HEK293 (cell line): ENCODE data around the gene KLHL5.

Source experiments
- CTCF ChIA-PET: fragments of 350-600 bp; formaldehyde crosslinking; extraction: SDS; loops from one replicate; lab custom pipeline; 2021; ENCODE audit warnings: antibody characterized with exemption; lab: Yijun Ruan, JAX
- POLR2A ChIA-PET: fragments of 300-600 bp; formaldehyde crosslinking; extraction: SDS; loops from one replicate; lab custom pipeline; 2020; ENCODE audit warnings: antibody characterized with exemption, inconsistent platforms; lab: Yijun Ruan, JAX
- H3K27ac ChIP-seq: fragments of 200-500 bp; sonication (Bioruptor generic); 2 replicates; pipeline ENCODE4 v1.5.1; 2014; ENCODE audit warnings: low read depth, low read length, control low read depth, inconsistent platforms; ENCODE audit errors: extremely low read depth
- H3K36me3 ChIP-seq, 2 experiments: fragments of 200-500 bp in 1 of 2; sonication (Bioruptor generic) in 1 of 2; 1 replicate in 1 of 2; 2 replicates in 1 of 2; pipeline ENCODE4 v1.5.1; 2014 to 2017; ENCODE audit warnings: inconsistent platforms in 2 of 2, low read length in 2 of 2; ENCODE audit not compliant: control insufficient read depth in 2 of 2, insufficient read depth in 1 of 2
- H3K4me1 ChIP-seq: fragments of 200-500 bp; sonication (Bioruptor generic); 2 replicates; pipeline ENCODE4 v1.5.1; 2014; ENCODE audit warnings: mild to moderate bottlenecking, low read length, inconsistent platforms; ENCODE audit not compliant: control insufficient read depth, insufficient read depth
- H3K4me3 ChIP-seq: 2 replicates; pipeline ENCODE4 v1.5.1; 2011; ENCODE audit warnings: low read depth, mild to moderate bottlenecking, control low read depth, low read length, moderate library complexity
- H3K9me3 ChIP-seq: fragments of 200-500 bp; sonication (Bioruptor generic); 2 replicates; pipeline ENCODE4 v1.5.1; 2014; ENCODE audit warnings: low read depth, low read length, inconsistent platforms; ENCODE audit not compliant: control insufficient read depth, insufficient read depth
- BCL11A ChIP-seq: fragments of 450-650 bp; formaldehyde crosslinking; IDR thresholded peaks from 2 replicates; pipeline ENCODE4 v1.5.1; 2016; ENCODE audit warnings: low read depth, missing biosample characterization, missing genetic modification characterization
- GLIS2 ChIP-seq: fragments of 450-650 bp; formaldehyde crosslinking; IDR thresholded peaks from 2 replicates; pipeline ENCODE4 v1.5.1; 2016; ENCODE audit warnings: missing biosample characterization, missing genetic modification characterization
- KLF17 ChIP-seq: fragments of 450-650 bp; formaldehyde crosslinking; IDR thresholded peaks from 2 replicates; pipeline ENCODE4 v1.5.1; 2016; ENCODE audit warnings: missing biosample characterization, missing genetic modification characterization
- REST ChIP-seq: fragments of 450-650 bp; formaldehyde crosslinking; IDR thresholded peaks from 2 replicates; pipeline ENCODE4 v1.5.1; 2016; ENCODE audit warnings: missing biosample characterization, missing genetic modification characterization
- SCRT2 ChIP-seq: fragments of 450-650 bp; formaldehyde crosslinking; IDR thresholded peaks from 2 replicates; pipeline ENCODE4 v1.5.1; 2016; ENCODE audit warnings: missing biosample characterization, missing genetic modification characterization
- TCF7L2 ChIP-seq: IDR thresholded peaks from 2 replicates; pipeline ENCODE4 v1.6.1; 2011; ENCODE audit warnings: low read depth, mild to moderate bottlenecking, inconsistent platforms, low read length, moderate library complexity, borderline replicate concordance
- TRIM28 ChIP-seq: IDR thresholded peaks from 2 replicates; pipeline ENCODE4 v1.6.1; 2011; ENCODE audit warnings: low read length, control low read depth, borderline replicate concordance
- ZBTB6 ChIP-seq: fragments of 450-650 bp; formaldehyde crosslinking; IDR thresholded peaks from 2 replicates; pipeline ENCODE4 v1.5.1; 2017; ENCODE audit warnings: missing biosample characterization, missing genetic modification characterization
- ZEB2 ChIP-seq: fragments of 450-650 bp; formaldehyde crosslinking; IDR thresholded peaks from 2 replicates; pipeline ENCODE4 v1.5.1; 2016; ENCODE audit warnings: missing biosample characterization, missing genetic modification characterization
- ZFP3 ChIP-seq: fragments of 450-650 bp; formaldehyde crosslinking; IDR thresholded peaks from 2 replicates; pipeline ENCODE4 v1.5.1; 2016; ENCODE audit warnings: low read depth, missing biosample characterization, missing genetic modification characterization
- ZNF112 ChIP-seq: fragments of 450-650 bp; formaldehyde crosslinking; IDR thresholded peaks from 2 replicates; pipeline ENCODE4 v1.5.0; 2017; ENCODE audit warnings: missing biosample characterization, missing genetic modification characterization
- ZNF132 ChIP-seq: fragments of 450-650 bp; formaldehyde crosslinking; IDR thresholded peaks from 2 replicates; pipeline ENCODE4 v1.5.1; 2017; ENCODE audit warnings: missing biosample characterization, missing genetic modification characterization, borderline replicate concordance
- ZNF138 ChIP-seq: fragments of 450-650 bp; formaldehyde crosslinking; IDR thresholded peaks from 2 replicates; pipeline ENCODE4 v1.5.1; 2016; ENCODE audit warnings: missing biosample characterization, missing genetic modification characterization, borderline replicate concordance
- ZNF157 ChIP-seq: fragments of 450-650 bp; formaldehyde crosslinking; IDR thresholded peaks from 2 replicates; pipeline ENCODE4 v1.5.1; 2016; ENCODE audit warnings: missing biosample characterization, missing genetic modification characterization
- ZNF16 ChIP-seq: fragments of 450-650 bp; formaldehyde crosslinking; IDR thresholded peaks from 2 replicates; pipeline ENCODE4 v1.5.1; 2016; ENCODE audit warnings: low read depth, missing biosample characterization, missing genetic modification characterization
- ZNF211 ChIP-seq: fragments of 450-650 bp; formaldehyde crosslinking; IDR thresholded peaks from 2 replicates; pipeline ENCODE4 v1.5.1; 2016; ENCODE audit warnings: low read depth, missing biosample characterization, missing genetic modification characterization
- ZNF24 ChIP-seq: fragments of 450-650 bp; formaldehyde crosslinking; IDR thresholded peaks from 2 replicates; pipeline ENCODE4 v1.5.1; 2016; ENCODE audit warnings: missing biosample characterization, missing genetic modification characterization
- ZNF266 ChIP-seq: fragments of 450-650 bp; formaldehyde crosslinking; IDR thresholded peaks from 2 replicates; pipeline ENCODE4 v1.5.1; 2016; ENCODE audit warnings: missing biosample characterization, missing genetic modification characterization, low read depth
- ZNF335 ChIP-seq: fragments of 450-650 bp; formaldehyde crosslinking; conservative IDR thresholded peaks from 2 replicates; pipeline ENCODE4 v1.5.1; 2016; ENCODE audit warnings: missing biosample characterization, missing genetic modification characterization
- ZNF423 ChIP-seq: fragments of 450-650 bp; formaldehyde crosslinking; IDR thresholded peaks from 2 replicates; pipeline ENCODE4 v1.5.1; 2016; ENCODE audit warnings: missing biosample characterization, missing genetic modification characterization
- ZNF521 ChIP-seq: fragments of 450-650 bp; formaldehyde crosslinking; IDR thresholded peaks from 2 replicates; pipeline ENCODE4 v1.5.1; 2017; ENCODE audit warnings: missing biosample characterization, mild to moderate bottlenecking, missing genetic modification characterization
- ZNF544 ChIP-seq: fragments of 450-650 bp; formaldehyde crosslinking; IDR thresholded peaks from 2 replicates; pipeline ENCODE4 v1.5.0; 2017; ENCODE audit warnings: missing biosample characterization, missing genetic modification characterization
- ZNF561 ChIP-seq: fragments of 450-650 bp; IDR thresholded peaks from 2 replicates; pipeline ENCODE4 v1.5.1; 2018; ENCODE audit warnings: missing biosample characterization, missing genetic modification characterization, borderline replicate concordance
- ZNF571 ChIP-seq: fragments of 450-650 bp; formaldehyde crosslinking; IDR thresholded peaks from 2 replicates; pipeline ENCODE4 v1.5.0; 2017; ENCODE audit warnings: missing biosample characterization, missing genetic modification characterization
- ZNF626 ChIP-seq: fragments of 450-650 bp; sonication (Bioruptor Pico); formaldehyde crosslinking; IDR thresholded peaks from 2 replicates; pipeline ENCODE4 v1.5.1; 2018; ENCODE audit warnings: missing biosample characterization, missing genetic modification characterization, inconsistent platforms
- ZNF654 ChIP-seq: fragments of 450-650 bp; formaldehyde crosslinking; IDR thresholded peaks from 2 replicates; pipeline ENCODE4 v1.5.1; 2016; ENCODE audit warnings: low read depth, missing biosample characterization, missing genetic modification characterization
- ZNF658 ChIP-seq: fragments of 450-650 bp; formaldehyde crosslinking; IDR thresholded peaks from 2 replicates; pipeline ENCODE4; 2016; ENCODE audit warnings: missing biosample characterization, missing genetic modification characterization
- ZNF768 ChIP-seq: fragments of 450-650 bp; formaldehyde crosslinking; IDR thresholded peaks from 2 replicates; pipeline ENCODE4 v1.5.1; 2018; ENCODE audit warnings: missing biosample characterization, mild to moderate bottlenecking, missing genetic modification characterization
- TF ChIP-seq, protein P1 (sequence below): fragments of 450-650 bp; formaldehyde crosslinking; IDR thresholded peaks from 2 replicates; pipeline ENCODE4 v1.5.1; 2016; ENCODE audit warnings: missing biosample characterization, missing genetic modification characterization
- TF ChIP-seq, protein P2 (sequence below): fragments of 450-650 bp; formaldehyde crosslinking; IDR thresholded peaks from 2 replicates; pipeline ENCODE4 v1.5.1; 2017; ENCODE audit warnings: missing biosample characterization, missing genetic modification characterization

KLHL5 gene

DNA sequence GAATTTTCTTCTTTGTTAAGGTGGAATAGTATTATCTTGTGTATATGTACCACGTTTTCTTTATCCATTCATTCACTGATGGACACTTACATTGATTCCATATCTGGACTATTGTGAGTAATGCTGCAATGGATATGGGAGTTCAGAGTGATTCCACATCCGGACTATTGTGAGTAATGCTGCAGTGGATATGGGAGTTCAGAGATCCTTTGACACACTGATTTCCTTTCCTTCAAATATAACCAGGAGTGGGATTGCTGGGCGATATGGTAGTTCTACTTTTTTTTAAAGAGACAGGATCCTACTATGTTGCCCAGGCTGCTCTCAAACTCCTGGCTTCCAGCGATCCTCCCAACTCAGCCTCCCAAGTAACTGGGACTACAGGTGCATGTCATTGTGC is 41.9 kb upstream of the KLHL5 start:
- H3K9me3 ChIP-seq, result no peaks in the 10 kb centered on the region
- ChIA-PET CTCF (no interaction called here), POLR2A (no interaction called here)
- no peaks in the 10 kb centered on the region for H3K4me1 ChIP-seq
- H3K27ac ChIP-seq, result no peak overlapping the region
- H3K4me3 ChIP-seq, result no peak overlapping the region
- no peaks in the 10 kb centered on the region for H3K36me3 ChIP-seq
- TF ChIP-seq ZEB2 (tag by site-specific recombination) (no peak), ZNF16 (tag by site-specific recombination) (no peak), ZNF423 (tag by site-specific recombination) (no peak), ZNF521 (tag by site-specific recombination) (no peak), ZNF266 (tag by site-specific recombination) (no peak), ZNF561 (tag by site-specific recombination) (no peak), ZNF335 (tag by site-specific recombination) (no peak), BCL11A (tag by site-specific recombination) (no peak), ZNF112 (tag by site-specific recombination) (no peak), ZNF24 (tag by site-specific recombination) (no peak), TRIM28 (no peak), REST (tag by site-specific recombination) (no peak), KLF17 (tag by site-specific recombination) (no peak), ZNF654 (tag by site-specific recombination) (no peak), ZNF544 (tag by site-specific recombination) (no peak)
- TF ChIP-seq, protein P1, sequence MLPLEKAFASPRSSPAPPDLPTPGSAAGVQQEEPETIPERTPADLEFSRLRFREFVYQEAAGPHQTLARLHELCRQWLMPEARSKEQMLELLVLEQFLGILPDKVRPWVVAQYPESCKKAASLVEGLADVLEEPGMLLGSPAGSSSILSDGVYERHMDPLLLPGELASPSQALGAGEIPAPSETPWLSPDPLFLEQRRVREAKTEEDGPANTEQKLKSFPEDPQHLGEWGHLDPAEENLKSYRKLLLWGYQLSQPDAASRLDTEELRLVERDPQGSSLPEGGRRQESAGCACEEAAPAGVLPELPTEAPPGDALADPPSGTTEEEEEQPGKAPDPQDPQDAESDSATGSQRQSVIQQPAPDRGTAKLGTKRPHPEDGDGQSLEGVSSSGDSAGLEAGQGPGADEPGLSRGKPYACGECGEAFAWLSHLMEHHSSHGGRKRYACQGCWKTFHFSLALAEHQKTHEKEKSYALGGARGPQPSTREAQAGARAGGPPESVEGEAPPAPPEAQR (tag by site-specific recombination), result no peak

- H3K4me1 ChIP-seq, result no peaks in the 10 kb centered on the region
- ChIA-PET POLR2A (no interaction called here), CTCF (no interaction called here)
- H3K9me3 ChIP-seq, result no peaks in the 10 kb centered on the region
- H3K36me3 ChIP-seq, result no peaks in the 10 kb centered on the region
- H3K4me3 ChIP-seq, result no peak overlapping the region
- H3K27ac ChIP-seq, result no peak overlapping the region
- no peak for TF ChIP-seq ZNF561 (tag by site-specific recombination)
- no peak for TF ChIP-seq ZFP3 (tag by site-specific recombination)
- TF ChIP-seq ZNF16 (tag by site-specific recombination), result no peak
- no peak for TF ChIP-seq ZNF266 (tag by site-specific recombination)
- TF ChIP-seq TCF7L2, result no peak
- no peak for TF ChIP-seq ZNF132 (tag by site-specific recombination)
- no peak for TF ChIP-seq SCRT2
- TF ChIP-seq ZBTB6, result no peak
- no peak for TF ChIP-seq GLIS2
- TF ChIP-seq, protein P2, sequence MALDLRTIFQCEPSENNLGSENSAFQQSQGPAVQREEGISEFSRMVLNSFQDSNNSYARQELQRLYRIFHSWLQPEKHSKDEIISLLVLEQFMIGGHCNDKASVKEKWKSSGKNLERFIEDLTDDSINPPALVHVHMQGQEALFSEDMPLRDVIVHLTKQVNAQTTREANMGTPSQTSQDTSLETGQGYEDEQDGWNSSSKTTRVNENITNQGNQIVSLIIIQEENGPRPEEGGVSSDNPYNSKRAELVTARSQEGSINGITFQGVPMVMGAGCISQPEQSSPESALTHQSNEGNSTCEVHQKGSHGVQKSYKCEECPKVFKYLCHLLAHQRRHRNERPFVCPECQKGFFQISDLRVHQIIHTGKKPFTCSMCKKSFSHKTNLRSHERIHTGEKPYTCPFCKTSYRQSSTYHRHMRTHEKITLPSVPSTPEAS (tag by site-specific recombination), result no peak
- no peak for TF ChIP-seq ZNF157 (tag by site-specific recombination)
- TF ChIP-seq ZNF211 (tag by site-specific recombination), result no peak
- TF ChIP-seq ZNF768, result no peak
- TF ChIP-seq ZNF138, result no peak
- TF ChIP-seq ZNF626 (tag by site-specific recombination), result no peak
- no peak for TF ChIP-seq ZNF571 (tag by site-specific recombination)
- TF ChIP-seq ZNF658, result no peak
Measured at GRCh38 chr4:39021631-39022030, 40.4 kb upstream of the KLHL5 start.
